Kidney epithelial cell (primary cell): Measurements from ENCODE around the gene CTNNBL1. TPM values are rescaled to one million over a fixed set of nuclear protein-coding genes. Genes with fewer than 3 reads are reported as not detected.
A peak's percentile ranks its signal among the peaks of the same experiment; 100 is the strongest.

Source experiments
- DNase-seq: peaks from one replicate; pipeline ENCODE4 v3.0.0-alpha.2; 2010; ENCODE audit warnings: low read depth
- H3K27me3 ChIP-seq: 2 replicates; pipeline ENCODE4 v1.6.0; 2011; ENCODE audit warnings: low read length; ENCODE audit not compliant: control insufficient read depth, insufficient read depth
- H3K36me3 ChIP-seq: 2 replicates; pipeline ENCODE4 v1.5.1; 2011; ENCODE audit warnings: low read length; ENCODE audit not compliant: control insufficient read depth, insufficient read depth
- H3K4me3 ChIP-seq: 2 replicates; pipeline ENCODE4 v1.5.1; 2011; ENCODE audit warnings: low read depth, mild to moderate bottlenecking, control low read depth, low read length
- total RNA-seq: library from RNA; depleted of rRNA; stranded (reverse); fragments of >200 nt; gene quantifications from 2 replicates; pipeline ENCODE4 v1.2.3, GENCODE V29; 2015
- TF ChIP-seq, protein P1 (sequence below): IDR thresholded peaks from 2 replicates; pipeline ENCODE4 v1.5.1; 2011; ENCODE audit warnings: mild to moderate bottlenecking, moderate library complexity, low read length, control low read depth, inconsistent platforms; ENCODE audit not compliant: insufficient read depth, poor library complexity, severe bottlenecking

CTNNBL1 gene
- total RNA-seq, 1 donor from 2014 or later: 40.5 TPM

DNA sequence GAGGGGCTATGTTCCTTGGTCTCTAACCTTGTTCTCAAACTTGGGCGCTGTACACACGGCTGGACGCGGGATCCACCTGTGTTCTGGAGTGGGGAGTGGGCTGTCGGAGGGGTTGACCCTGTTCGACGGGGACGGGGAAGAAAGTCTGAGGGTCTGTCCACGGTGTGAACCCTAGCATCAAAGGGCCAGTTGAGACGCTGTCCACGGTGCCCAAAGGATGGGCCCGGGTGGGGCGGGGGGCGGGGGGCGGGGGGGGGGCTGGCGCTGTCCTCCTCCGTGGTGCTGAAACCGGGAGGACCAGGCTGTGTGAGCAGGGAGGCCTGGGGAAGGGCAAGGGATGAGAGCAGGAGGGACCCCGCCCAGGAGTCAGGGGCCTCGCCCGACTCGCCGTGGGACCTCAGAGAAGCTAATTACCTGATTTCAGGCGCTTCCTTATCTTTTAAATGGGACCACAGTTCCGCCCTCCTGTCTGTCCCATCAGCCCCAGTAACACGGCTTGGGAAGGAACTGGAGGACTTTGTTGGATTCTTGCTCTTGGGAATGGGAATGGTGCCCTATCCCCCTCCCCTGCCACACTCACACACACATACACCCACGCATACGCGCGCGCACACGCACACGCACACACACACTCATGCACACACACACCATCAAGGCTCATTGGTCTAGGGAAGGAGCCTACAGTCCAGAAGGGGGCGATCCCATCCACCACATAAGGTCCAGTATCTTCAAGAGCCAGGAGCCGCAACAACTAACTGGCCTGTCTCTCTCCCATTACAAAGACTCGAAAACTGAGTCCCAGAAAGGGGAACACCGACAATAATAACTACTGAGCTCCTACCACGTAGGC lies 208.0 kb downstream of the CTNNBL1 start:
- TF ChIP-seq, protein P1, sequence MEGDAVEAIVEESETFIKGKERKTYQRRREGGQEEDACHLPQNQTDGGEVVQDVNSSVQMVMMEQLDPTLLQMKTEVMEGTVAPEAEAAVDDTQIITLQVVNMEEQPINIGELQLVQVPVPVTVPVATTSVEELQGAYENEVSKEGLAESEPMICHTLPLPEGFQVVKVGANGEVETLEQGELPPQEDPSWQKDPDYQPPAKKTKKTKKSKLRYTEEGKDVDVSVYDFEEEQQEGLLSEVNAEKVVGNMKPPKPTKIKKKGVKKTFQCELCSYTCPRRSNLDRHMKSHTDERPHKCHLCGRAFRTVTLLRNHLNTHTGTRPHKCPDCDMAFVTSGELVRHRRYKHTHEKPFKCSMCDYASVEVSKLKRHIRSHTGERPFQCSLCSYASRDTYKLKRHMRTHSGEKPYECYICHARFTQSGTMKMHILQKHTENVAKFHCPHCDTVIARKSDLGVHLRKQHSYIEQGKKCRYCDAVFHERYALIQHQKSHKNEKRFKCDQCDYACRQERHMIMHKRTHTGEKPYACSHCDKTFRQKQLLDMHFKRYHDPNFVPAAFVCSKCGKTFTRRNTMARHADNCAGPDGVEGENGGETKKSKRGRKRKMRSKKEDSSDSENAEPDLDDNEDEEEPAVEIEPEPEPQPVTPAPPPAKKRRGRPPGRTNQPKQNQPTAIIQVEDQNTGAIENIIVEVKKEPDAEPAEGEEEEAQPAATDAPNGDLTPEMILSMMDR: peak; percentile 42
- no peaks in the 10 kb centered on the region for H3K36me3 ChIP-seq
- peaks cover 60% of the 10 kb centered on the region for H3K27me3 ChIP-seq
- no peak for DNase-seq
- H3K4me3 ChIP-seq: no peak overlapping the region

DNA sequence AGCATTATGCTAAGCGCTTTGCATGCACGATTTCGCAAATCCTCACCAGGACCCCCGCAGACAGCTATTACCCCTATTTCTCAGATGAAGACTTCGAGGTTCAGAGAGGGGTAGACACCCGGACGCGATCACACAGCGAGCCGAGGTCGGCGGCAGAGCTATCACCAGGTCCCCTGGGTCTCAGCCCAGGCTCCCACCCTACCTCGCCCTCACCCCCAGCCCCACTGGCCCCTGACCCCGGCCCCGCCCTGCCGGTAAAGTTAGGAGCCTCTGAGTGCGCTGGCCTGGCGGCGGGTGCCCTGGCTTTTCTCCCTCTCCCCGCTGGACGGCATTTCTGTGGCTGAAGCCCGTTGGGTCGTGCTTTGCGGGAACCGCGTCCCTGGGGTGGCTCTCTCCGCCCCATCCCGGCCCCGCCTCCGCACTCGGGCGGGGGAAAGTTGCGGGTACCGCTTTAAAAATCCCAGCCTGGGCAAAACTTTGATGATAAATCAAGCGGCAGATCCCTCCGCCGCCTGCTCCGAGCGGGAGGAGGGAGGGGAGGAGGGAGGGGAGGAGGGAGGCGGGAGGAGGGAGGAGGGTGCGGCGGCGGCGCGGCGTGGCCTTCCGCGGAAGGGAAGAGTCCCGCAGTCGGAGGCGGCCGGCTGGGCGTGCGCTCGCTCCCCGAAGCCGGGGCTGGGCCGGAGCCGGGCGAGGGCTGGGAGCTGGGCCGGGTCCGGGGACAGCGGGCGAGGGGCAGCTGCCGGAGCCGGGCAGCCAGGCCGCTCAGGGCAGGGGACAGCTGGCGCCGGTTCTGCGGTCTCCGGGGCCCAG lies 208.9 kb downstream of the CTNNBL1 start, which contains the start of gene VSTM2L:
Gene VSTM2L (plus strand): TSS at position 624 of the 810 bp plus-strand sequence. CDS start 224 bp downstream, outside the sequence.
- no peak for DNase-seq
- no peaks in the 10 kb centered on the region for H3K36me3 ChIP-seq
- peaks cover 59% of the 10 kb centered on the region for H3K27me3 ChIP-seq
- TF ChIP-seq, protein P1: no peak
- peak within 1 kb of the TSS; percentile 17 for H3K4me3 ChIP-seq

DNA sequence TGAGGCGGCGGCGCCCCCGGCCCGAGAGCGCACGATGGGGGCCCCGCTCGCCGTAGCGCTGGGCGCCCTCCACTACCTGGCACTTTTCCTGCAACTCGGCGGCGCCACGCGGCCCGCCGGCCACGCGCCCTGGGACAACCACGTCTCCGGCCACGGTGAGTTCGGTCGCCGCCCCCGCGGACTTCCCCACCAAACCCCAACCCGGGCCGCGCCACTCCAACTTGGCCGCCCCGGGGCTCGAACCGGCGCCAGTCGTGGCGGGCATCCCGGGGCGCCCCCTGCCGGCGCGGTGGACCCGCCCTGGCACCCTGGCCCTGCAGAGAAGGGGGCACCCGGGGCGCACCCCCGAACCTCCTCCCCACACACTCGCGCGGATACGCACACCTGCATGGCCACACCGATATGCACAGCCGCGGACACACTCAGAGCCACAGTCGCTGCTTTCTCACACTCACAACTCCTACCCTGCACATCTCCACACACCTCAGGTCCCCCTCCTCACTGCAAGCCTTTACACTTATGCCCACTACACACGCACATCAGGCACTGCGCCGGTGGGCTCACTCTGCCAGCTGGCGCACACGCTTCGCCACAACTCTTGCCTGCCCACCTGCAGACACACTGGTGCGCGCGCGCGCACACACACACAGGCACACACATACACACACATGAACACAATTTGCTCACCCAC lies 209.6 kb downstream of the CTNNBL1 start:
- Histone ChIP-seq H3K36me3 (no peaks in the 10 kb centered on the region), H3K4me3 (peak overlapping the region; percentile 13), H3K27me3 (peaks cover 54% of the 10 kb centered on the region)
- DNase-seq: no peak
- TF ChIP-seq, protein P1: peak; percentile 16

DNA sequence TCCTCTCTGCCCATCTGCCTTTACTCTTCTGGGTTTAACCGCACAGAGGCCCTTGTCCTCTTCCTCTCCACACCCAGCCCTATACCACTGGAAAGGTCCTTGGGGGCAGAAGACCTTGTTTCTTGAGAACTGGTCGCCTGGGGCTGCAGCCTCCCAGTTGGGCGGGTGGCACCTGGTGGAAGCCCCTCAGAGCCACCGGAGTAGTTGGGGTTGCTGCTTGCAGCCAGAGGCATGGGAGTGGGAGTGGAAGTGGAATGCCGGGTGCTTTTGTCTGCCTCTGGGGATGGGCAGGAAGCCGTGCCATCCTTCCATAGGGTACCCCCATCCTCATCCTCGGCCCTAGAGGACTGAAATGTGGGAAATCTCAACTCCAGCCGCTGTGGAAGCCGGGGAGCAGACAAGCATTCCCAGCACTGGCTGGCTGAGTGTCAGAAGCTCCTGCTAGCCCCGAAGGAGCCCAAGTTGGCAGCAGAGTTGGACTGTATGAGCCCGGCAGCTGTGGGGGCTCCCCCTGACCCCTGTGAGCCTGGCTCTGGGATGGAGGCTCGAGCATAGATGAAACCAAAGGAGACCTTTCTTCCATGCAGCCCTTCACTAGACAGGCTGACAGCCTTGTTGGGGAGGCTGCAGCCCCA lies 210.3 kb downstream of the CTNNBL1 start:
- no peak overlapping the region for H3K4me3 ChIP-seq
- TF ChIP-seq, protein P1: no peak
- H3K27me3 ChIP-seq: peaks cover 57% of the 10 kb centered on the region
- no peak for DNase-seq
- H3K36me3 ChIP-seq: no peaks in the 10 kb centered on the region

DNA sequence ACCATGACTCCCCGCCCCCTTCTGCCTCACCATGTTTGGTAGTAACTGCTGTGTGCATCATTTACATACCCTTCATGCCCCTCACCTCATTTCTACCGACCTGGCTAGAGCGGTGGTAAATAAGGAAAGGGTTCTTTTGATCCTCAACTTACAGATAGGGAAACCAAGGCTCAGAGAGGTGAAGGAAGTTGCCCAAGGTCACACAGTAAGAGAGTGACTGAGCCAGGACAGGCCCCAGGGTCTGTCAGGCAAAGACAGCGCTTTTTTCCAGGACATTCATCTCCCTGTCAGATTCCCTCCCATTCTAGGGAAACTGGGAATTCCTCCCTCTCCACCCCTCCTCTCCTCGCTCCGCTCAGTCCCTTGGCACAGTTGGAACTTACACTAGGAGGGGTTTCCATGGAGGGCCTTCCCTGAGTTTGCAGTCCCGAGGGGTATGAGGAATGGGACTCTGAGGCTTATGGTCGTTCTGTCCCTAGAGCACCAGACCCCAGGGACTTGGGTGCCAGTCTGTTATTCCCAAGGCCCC lies 211.1 kb downstream of the CTNNBL1 start:
- Histone ChIP-seq H3K36me3 (no peaks in the 10 kb centered on the region), H3K27me3 (peaks cover 60% of the 10 kb centered on the region), H3K4me3 (no peak overlapping the region)
- DNase-seq: no peak
- TF ChIP-seq, protein P1: no peak
